ENCODE data around the gene DDX39B. TPM values are rescaled to one million over a fixed set of nuclear protein-coding genes. Genes with fewer than 3 reads are reported as not detected.
"Not testable (repeated sequence)": the region's sequence is repeated elsewhere in the genome, so short reads cannot be mapped to it uniquely, and the experiment has no call there.

The DDX39B gene
- total RNA-seq, 1 donor from 2014 or later = 185 TPM

GRCh38 chr6:31529329-31530150, 12.3 kb downstream of the DDX39B start:
- no peak for DNase-seq (ENCODE audit: low spot score)

DNA sequence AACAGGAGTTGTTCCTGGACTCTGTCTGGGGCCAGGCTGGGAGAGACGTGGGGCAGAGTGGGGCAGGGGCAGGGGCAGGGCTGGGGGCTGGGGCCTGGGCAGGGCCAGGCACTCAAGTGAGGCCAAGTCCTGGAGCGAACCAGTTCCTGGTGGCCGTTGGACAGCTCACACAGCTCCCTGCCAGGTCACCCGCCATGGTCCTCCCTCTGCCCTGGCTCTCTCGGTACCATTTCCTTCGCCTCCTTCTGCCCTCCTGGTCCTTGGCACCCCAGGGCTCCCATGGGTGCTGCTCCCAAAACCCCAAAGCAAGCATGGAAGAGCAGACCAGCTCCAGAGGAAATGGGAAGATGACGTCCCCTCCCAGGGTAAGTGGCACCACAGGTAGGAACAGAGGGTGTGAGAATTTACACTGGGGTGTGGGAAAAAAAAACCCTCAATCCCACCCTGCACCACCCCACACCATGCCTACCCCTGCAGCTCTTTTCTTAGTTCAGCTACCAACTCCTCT, 12.9 kb downstream of the DDX39B start, which contains the start of gene MCCD1:
MCCD1 (plus strand) TSS at position 142 of the 508 bp plus-strand sequence; CDS start at position 195, 53 bp downstream.
- no peak for DNase-seq (ENCODE audit: low spot score)

- DNase-seq (ENCODE audit: low spot score) = no peak
Measured at GRCh38 chr6:31528307-31528777, 13.5 kb downstream of the DDX39B start.

- DNase-seq (ENCODE audit: low spot score) = no peak
Measured at GRCh38 chr6:31525932-31526591, 15.7 kb downstream of the DDX39B start.

DNA sequence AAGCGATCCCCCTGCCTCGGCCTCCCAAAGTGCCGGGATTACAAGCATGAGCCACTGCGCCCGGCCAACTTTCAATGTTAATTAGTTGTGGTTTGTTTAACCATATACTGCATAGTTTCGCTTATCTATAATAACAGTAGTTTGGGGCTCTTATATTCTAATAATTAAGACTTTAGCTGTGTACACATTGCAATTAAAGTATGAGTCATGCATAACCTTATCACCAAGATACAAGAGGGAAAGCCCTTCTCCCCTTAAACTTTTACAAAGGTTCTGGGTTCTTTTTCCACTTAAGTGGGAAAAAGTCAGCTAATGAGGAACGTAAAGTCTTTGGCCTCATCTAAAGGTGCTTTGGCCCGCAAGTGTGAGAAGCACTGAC, 16.3 kb downstream of the DDX39B start:
- no peak for DNase-seq (ENCODE audit: low spot score)

GRCh38 chr6:31521835-31522234, 20.0 kb downstream of the DDX39B start:
- DNase-seq (ENCODE audit: low spot score) = no peak

GRCh38 chr6:31513456-31514165, 28.2 kb downstream of the DDX39B start:
- DNase-seq (ENCODE audit: low spot score) = no peak

DNA sequence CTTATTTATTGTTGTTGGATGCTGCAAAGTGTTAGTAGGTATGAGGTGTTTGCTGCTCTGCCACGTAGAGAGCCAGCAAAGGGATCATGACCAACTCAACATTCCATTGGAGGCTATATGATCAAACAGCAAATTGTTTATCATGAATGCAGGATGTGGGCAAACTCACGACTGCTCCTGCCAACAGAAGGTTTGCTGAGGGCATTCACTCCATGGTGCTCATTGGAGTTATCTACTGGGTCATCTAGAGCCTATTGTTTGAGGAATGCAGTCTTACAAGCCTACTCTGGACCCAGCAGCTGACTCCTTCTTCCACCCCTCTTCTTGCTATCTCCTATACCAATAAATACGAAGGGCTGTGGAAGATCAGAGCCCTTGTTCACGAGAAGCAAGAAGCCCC, 31.8 kb downstream of the DDX39B start:
- no peak for DNase-seq (ENCODE audit: low spot score)

- DNase-seq (ENCODE audit: low spot score) = not testable (repeated sequence)
Measured at GRCh38 chr6:31509036-31509435, 32.8 kb downstream of the DDX39B start.

DNA sequence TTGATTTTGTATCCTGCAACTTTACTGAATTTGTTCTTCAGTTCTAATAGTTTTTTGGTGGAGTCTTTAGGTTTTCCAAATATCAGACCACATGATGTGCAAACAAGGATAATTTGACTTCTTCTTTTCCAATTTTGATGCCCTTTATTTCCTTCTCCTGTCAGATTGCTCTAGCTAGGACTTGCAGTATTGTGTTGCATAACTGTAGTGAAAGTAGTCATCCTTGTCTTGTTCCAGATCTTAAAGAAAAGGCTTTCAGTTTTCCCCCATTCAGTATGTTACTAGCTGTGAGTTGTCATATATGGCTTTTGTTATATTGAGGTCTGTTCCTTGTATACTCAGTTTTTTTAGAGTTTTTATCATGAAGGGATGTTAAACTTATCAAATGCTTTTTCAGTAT, 39.2 kb downstream of the DDX39B start:
- DNase-seq (ENCODE audit: low spot score) = no peak

GRCh38 chr6:31499648-31500047, 42.2 kb downstream of the DDX39B start:
- DNase-seq (ENCODE audit: low spot score) = not testable (repeated sequence)

DNA sequence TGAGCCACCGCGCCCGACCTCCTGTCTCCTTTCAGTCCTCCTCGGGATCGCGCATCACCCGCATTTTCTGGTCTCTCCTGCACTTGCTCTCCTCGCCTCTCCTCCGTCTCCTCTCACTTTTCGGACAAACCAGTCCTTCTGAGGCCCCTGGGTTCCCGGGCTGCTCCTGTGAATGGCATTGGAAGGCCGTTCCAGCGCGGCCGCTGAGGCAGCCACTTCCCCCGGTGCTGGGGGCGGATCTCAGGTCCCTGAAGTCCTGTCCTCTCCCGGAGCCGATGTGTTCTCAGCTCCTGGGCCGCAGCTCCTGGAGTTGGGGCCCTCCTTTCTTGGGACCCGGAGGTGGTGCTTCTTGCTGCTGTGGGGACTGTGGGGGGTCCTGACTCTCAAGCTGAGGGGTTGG, 43.1 kb downstream of the DDX39B start:
- no peak for DNase-seq (ENCODE audit: low spot score)

- DNase-seq (ENCODE audit: low spot score) = peak; percentile 52
Measured at GRCh38 chr6:31497531-31498476, 44.0 kb downstream of the DDX39B start, which contains the start of gene MICB. Gene MICB (plus strand): TSS chr6:31498145. CDS start chr6:31498194, 49 bp downstream.

DNA sequence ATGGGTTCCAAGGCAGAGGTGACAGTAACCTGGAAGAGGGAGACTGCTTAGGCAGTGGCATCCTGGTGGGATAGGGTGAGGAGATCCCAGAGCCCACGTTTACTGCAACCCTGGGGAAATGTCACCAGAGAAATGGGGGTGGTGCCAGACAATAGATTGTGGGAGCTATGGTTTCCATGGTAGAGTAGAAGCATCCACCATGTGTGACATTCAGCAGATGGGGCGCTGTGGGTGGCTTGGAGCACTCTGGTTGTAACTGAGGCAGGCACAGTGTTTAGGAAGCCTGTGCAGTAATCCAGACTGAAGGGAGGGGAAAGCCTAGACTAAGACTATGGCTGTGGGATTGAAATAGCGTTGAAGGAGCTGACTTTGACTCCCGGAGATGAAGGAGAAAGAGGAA, 45.0 kb downstream of the DDX39B start:
- DNase-seq (ENCODE audit: low spot score) = not testable (repeated sequence)

GRCh38 chr6:31495580-31495979, 46.2 kb downstream of the DDX39B start:
- DNase-seq (ENCODE audit: low spot score) = no peak

GRCh38 chr6:31493875-31494694, 47.7 kb downstream of the DDX39B start:
- DNase-seq (ENCODE audit: low spot score) = peak; percentile 34

DNA sequence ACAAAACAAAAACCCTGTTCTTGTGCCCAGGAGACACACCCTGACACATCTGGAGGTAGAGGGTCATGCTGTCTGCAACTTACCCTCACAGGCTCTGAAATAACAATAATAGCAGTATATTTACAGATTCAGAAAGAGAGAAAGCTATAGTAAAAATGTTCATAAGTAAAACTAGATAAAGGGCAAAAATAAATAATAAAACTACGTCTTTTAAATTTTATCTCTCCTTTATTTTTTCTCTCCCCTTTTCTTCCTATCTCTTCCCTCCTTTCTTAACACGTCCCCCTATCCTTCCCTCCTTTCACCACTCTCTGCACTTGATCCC, 48.3 kb downstream of the DDX39B start:
- DNase-seq (ENCODE audit: low spot score) = not testable (repeated sequence)

DNA sequence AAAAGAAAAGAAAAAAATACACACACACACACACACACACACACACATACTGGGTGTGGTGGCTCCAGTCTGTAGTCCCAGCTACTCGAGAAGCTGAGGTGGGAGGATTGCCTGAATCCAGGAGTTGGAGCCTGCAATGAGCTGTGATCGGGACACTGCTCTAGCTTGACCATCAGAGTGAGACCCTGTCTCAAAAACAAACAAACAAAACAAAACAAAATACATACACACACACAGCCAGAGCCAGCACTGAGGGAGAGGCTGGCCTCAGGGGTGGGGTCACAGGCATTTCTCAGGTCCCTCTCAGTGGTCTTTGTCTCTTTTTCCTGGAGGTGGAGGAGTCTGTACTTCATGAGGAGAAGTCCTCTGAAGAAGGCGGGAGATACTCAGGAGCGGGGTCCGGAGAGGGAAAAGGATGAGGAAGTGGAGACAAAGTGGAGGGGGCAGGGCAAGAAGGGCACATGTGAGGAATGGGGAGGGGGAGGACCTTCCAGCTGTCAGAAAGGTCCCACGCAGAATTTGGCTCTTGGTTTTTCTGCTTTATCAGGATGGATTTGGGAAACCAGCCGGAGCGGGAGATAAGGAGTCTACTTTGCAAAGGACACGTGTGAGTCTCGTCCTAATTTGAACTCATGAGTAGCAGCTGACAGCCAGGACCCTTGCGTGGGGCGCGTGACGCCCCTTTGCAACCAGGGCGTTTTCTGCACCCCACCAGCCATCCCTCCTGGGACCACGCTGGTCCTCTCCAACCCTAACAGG, 51.5 kb downstream of the DDX39B start:
- DNase-seq (ENCODE audit: low spot score) = no peak

DNA sequence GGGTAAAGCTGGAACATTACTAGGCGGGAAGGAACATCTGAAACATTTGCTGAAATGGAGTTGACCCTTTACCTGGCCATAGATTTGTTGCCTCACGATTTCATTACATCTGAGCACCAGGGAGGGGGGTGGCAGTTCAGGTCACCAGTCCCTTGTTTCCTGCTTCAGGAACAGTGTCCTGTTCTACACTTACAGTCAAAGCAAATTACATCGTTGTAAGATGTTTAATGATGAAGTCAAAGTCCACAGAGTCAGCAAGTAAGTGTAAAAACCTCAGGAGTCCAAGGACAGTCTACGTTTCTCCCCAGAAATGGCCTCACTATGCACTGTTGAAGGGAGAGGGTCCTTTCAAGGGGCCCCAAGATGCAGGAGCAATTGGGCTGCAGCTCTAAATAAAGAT, 52.7 kb downstream of the DDX39B start:
- no peak for DNase-seq (ENCODE audit: low spot score)

Data from umbilical cord (tissue), 2 donors.